ENCODE measurements around the gene NRXN3.

GRCh38 chr14:78614593-78614992 is 444.4 kb downstream of the NRXN3 start:
- no peak for TF ChIP-seq CTCF (conservative IDR thresholded peaks at IDR 0.05; ENCODE audit: low read length)
- no peak for TF ChIP-seq EZH2phosphoT487 (IDR thresholded peaks at IDR 0.05; ENCODE audit: borderline replicate concordance, low read depth, low read length)
